Stomach smooth muscle (tissue), 2 donors: ENCODE data around the gene TPTE.
"Not testable (repeated sequence)": the region's sequence is repeated elsewhere in the genome, so short reads cannot be mapped to it uniquely, and the experiment has no call there.

Experiments
- H3K27ac ChIP-seq: one replicate; pipeline ENCODE4 v1.7.0; 2013; ENCODE audit warnings: mild to moderate bottlenecking, low read length, inconsistent platforms
- H3K27me3 ChIP-seq, 2 donors: one replicate each; pipeline ENCODE4 v1.7.0; 2013; ENCODE audit warnings: low read length in 2 of 2; ENCODE audit not compliant: insufficient read depth in 2 of 2, control insufficient read depth in 1 of 2
- H3K36me3 ChIP-seq, 2 donors: one replicate each; pipeline ENCODE4 v1.7.0; 2013; ENCODE audit warnings: low read length in 2 of 2; ENCODE audit not compliant: control insufficient read depth in 2 of 2, insufficient read depth in 2 of 2
- H3K4me1 ChIP-seq: one replicate; pipeline ENCODE4 v1.7.0; 2013; ENCODE audit warnings: low read length; ENCODE audit not compliant: control insufficient read depth, insufficient read depth
- H3K4me3 ChIP-seq, 2 donors: one replicate each; pipeline ENCODE4 v1.7.0; 2013; ENCODE audit warnings: low read length in 2 of 2
- H3K9ac ChIP-seq, 2 donors: one replicate each; pipeline ENCODE4 v1.7.0; 2013; ENCODE audit warnings: low read length in 2 of 2, mild to moderate bottlenecking in 1 of 2
- H3K9me3 ChIP-seq, 2 donors: one replicate each; pipeline ENCODE4 v1.7.0; 2013; ENCODE audit warnings: low read length in 2 of 2; ENCODE audit not compliant: control insufficient read depth in 2 of 2
- donor health status: healthy.
- donor health status: Pancreatic carcinoma.

TPTE gene

DNA sequence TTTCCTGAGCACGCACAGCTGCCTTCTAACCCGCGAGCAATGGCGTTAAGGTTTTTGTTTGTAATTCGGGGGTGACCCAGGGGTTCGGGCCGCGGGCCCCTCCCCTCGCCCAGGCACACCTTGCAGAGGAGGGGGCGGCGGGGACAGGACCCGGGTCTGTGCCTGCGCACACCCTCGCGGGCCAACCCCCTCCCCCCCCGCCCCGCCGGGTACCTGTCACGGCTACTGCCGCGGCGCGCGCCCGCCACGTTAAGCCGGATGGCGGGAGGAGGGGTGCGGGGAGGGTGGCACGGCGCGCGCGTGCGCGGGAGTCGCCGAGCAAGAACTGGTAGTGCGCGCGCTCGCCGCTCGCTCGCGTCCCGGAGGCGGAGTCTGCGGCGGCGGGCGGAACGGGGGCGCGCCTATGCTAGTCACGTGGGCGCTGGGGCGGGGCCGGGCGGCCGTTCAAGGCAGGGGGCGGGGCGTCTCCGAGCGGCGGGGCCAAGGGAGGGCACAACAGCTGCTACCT lies at the start of gene TPTE:
TSS of gene TPTE (plus strand) at position 493 of the 508 bp plus-strand sequence. CDS start 17,141 bp downstream, outside the sequence.
- Histone ChIP-seq H3K4me3 (no peak within 1 kb of the TSS), H3K9me3 (peaks cover 2 to 4% of the 10 kb centered on the region in 2 donors), H3K36me3 (no peaks in the 10 kb centered on the region), H3K27ac (no peak within 1 kb of the TSS), H3K27me3 (no peaks in the 10 kb centered on the region), H3K4me1 (no peaks in the 10 kb centered on the region), H3K9ac (no peak within 1 kb of the TSS)

DNA sequence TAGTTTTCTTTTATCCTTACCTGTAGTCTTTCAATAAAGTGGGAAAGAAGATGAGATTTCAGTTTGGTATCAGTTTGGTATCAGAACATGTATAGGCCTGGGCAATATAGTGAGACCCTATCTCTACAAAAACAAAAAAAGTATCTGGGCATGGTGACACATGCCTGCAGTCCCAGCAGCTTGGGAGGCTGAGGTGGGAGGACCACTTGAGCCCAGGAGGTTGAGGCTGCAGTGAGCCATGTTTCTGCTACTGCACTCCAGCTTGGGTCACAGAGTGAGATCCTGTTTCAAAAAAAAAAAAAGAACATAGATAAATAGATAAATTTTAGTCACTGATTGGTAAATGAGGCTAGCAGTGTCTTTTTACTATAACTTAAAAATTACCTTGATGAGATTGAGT lies 49.4 kb upstream of the TPTE start:
- H3K36me3 ChIP-seq, H3K27me3 ChIP-seq, H3K4me3 ChIP-seq, H3K27ac ChIP-seq, H3K9me3 ChIP-seq, H3K4me1 ChIP-seq, H3K9ac ChIP-seq: not testable (repeated sequence)

DNA sequence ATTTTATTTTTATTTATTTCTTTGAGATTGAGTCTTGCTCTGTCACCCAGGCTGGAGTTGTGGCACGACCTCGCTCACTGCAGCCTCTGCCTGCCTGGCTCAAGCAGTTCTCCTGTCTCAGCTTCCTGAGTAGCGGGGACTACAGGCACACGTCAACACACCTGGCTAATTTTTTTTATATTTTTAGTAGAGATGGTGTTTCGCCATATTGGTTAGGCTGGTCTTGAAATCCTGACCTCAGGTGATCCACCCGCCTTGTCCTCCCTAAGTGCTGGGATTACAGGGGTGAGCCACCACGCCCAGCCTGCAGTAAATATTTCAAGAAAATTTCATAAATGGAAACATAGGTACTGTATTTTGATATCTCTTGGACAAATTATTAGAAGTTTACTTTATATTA lies 43.6 kb upstream of the TPTE start:
- not testable (repeated sequence) for H3K27me3 ChIP-seq, H3K27ac ChIP-seq, H3K4me1 ChIP-seq, H3K9ac ChIP-seq, H3K9me3 ChIP-seq, H3K36me3 ChIP-seq, H3K4me3 ChIP-seq

DNA sequence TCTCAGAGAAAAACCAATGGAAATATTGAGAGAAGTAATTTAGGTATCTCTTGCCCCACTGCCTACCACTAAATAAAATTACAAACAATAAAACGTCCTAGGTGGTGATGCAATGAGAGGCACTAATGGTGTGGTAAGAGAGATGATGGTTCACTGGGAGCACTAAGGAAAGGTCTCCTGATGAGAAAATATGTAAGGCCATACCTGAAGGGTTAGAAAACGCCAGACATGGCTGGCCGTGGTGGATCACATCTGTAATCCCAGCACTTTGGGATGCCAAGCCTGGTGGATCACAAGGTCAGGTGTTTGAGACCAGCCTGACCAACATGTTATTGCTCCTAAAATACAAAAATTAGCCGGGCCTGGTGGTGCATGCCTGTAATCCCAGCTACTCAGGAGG lies 41.5 kb upstream of the TPTE start:
- not testable (repeated sequence) for H3K27me3 ChIP-seq, H3K9ac ChIP-seq, H3K4me1 ChIP-seq, H3K36me3 ChIP-seq, H3K4me3 ChIP-seq, H3K9me3 ChIP-seq, H3K27ac ChIP-seq

DNA sequence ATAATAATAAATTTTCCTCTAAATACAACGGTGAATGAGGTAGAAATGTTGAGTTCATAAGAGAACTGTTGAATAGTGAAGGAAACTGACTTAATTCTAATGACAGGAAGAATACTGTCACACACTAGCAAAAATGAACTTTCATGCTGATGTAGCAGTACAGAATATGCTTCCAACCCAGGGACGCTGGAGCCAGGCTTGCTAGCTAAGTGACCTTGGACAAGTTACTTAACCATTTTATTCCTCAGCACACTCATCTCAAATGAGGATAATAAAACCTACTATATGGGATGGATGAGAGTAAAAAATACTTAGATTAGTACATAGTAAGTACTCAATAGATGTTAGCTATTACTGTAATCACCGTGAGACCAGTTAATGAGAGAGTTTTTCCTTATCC lies 36.5 kb upstream of the TPTE start:
- H3K27ac ChIP-seq, H3K9me3 ChIP-seq, H3K4me1 ChIP-seq, H3K4me3 ChIP-seq, H3K9ac ChIP-seq, H3K27me3 ChIP-seq, H3K36me3 ChIP-seq: not testable (repeated sequence)

DNA sequence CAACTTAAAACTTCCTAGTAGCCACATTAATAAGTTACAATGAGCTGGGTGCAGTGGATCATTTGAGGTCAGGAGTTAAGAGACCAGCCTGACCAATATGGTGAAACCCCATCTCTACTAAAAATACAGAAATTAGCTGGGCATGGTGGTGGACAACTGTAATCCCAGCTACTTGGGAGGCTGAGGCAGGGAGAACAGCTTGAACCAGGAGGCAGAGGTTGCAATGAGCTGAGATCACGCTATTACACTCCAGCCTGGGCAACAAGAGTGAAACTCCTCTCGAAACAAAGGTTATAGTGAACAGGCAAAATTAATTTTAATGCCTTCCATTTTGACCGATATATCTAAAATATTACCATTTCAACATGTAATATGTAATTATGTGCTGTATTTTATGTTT lies 30.9 kb upstream of the TPTE start:
- not testable (repeated sequence) for H3K4me1 ChIP-seq, H3K9ac ChIP-seq, H3K36me3 ChIP-seq, H3K9me3 ChIP-seq, H3K27ac ChIP-seq, H3K4me3 ChIP-seq, H3K27me3 ChIP-seq

DNA sequence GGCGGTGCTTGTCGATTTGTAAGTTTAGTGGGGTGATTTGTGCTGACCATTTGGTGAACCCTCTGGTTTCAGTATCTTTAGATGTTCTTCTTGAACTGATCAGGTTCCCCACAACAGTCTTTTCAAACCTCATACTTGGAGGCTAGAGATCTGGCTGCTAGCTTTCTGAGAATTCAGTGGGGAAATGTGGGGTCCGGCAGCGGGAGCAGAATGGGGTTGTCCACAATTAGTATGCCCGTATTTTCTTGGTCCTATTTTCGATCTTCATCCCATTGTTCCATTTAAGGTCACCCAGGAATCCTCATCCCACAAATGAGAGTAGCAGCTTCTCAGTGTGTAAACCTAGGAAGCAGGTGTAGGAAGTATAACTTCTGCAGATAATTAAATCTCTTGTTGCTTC lies 10.3 kb upstream of the TPTE start:
- Histone ChIP-seq H3K36me3 (no peaks in the 10 kb centered on the region), H3K27me3 (no peaks in the 10 kb centered on the region)

DNA sequence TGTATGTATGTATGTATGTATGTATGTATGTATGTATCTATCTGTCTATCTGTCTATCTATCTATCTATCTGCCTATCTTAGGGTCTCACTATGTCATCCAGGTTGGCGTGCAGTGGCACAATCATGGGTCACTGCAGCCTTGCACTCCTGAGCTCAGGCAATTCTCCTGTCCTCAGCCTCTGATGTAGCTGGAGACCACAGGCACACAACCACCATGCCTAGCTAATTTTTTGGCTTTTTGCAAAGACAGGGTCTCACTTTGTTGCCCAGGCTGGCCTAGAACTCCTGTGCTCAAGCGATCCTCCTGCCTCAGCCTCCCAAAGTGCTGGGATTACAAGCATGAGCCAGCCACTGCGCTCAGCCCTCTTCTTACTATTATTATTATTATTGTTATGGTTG lies 4.5 kb upstream of the TPTE start:
- not testable (repeated sequence) for H3K27ac ChIP-seq, H3K27me3 ChIP-seq, H3K36me3 ChIP-seq, H3K4me1 ChIP-seq, H3K9ac ChIP-seq, H3K4me3 ChIP-seq, H3K9me3 ChIP-seq

More for the DNA sequence above, 10.3 kb upstream of the TPTE start:
- no peaks in the 10 kb centered on the region for H3K4me1 ChIP-seq
- H3K9me3 ChIP-seq, result no peaks in the 10 kb centered on the region
- H3K9ac ChIP-seq, result no peak overlapping the region
- H3K27ac ChIP-seq, result no peak overlapping the region
- H3K4me3 ChIP-seq, result no peak overlapping the region

DNA sequence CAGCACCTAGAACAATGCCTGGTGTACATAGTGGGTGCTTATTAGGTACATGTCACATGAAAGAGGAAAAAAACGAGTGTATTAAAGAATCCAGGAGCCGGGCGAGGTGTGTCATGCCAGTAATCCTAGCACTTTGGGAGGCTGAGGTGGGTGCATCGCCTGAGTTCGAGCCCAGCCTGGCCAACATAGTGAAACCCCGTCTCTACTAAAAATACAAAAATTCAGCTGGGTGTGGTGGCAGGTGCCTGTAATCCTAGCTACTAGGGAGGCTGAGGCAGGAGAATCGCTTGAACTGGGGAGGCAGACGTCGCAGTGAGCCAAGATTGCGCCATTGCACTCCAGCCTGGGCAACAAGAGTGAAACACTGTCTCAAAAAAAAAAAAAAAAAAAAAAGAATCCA lies 3.5 kb upstream of the TPTE start:
- H3K4me3 ChIP-seq, H3K27me3 ChIP-seq: not testable (repeated sequence)

DNA sequence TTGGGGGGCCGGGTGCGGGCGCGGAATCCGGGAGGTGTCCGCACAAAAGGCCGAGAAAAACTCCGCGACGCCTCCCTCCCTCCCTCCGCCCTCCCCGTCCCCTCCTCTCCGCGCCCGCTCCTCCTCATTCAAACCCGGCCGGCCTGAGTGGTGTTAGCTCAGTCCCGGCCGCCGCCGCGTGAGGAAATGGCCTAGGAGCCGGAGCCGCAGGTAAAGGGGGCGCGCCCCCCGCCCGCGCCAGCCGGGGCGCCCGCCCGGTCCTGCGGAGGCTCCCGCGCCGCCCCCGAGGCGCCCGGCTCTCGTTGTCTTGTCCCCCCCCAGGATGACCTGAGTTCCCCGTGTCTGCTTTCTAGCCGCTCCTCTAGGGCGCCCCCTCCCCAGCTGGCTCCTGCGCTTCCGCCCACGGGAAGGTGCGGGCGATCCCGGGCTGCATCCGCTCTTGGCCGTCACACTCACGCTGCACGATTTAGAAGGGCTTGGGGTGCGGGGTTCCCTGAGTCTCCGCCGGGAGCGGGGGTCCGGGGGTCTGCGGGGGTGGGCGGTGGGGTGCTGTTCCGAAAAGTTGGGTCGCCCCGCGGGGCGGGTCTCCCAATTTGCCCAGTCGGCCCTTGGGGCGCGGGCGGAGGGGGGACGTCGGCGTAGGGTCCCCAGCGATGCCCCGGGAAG lies 585 bp downstream of the TPTE start:
- H3K4me3 ChIP-seq, H3K9ac ChIP-seq, H3K4me1 ChIP-seq, H3K36me3 ChIP-seq, H3K27me3 ChIP-seq, H3K27ac ChIP-seq, H3K9me3 ChIP-seq: not testable (repeated sequence)

More for the DNA sequence above, 3.5 kb upstream of the TPTE start:
- not testable (repeated sequence) for H3K36me3 ChIP-seq, H3K9me3 ChIP-seq, H3K27ac ChIP-seq, H3K9ac ChIP-seq, H3K4me1 ChIP-seq

DNA sequence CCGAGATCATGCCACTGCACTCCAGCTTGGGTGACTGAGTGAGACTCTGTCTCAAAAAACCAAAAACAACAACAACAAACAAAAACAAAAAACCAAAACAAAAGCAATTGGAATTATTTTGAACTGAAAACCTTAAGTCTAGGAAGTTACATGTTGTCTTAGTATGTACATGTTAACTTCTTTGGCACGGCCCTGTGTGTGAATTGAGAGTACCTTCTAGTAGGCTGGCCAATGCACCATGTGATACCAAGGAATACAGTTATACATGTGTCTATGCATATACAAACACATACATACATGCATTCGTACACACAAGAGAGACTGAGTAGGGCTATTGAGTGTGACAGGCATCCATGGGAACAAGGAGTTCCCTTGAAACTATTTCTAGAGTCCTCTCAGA lies 18.6 kb downstream of the TPTE start:
- Histone ChIP-seq H3K9me3 (peaks cover 3 to 10% of the 10 kb centered on the region in 2 donors), H3K27me3 (no peaks in the 10 kb centered on the region), H3K36me3 (no peaks in the 10 kb centered on the region), H3K4me3 (no peak overlapping the region), H3K4me1 (no peaks in the 10 kb centered on the region), H3K27ac (no peak overlapping the region), H3K9ac (no peak overlapping the region)
